HEK293 (cell line): Measurements from ENCODE around the gene ACAD9.

ENCODE experiments used
- CTCF ChIA-PET: fragments of 350-600 bp; formaldehyde crosslinking; extraction: SDS; loops from one replicate; lab custom pipeline; 2021; ENCODE audit warnings: antibody characterized with exemption; lab: Yijun Ruan, JAX
- POLR2A ChIA-PET: fragments of 300-600 bp; formaldehyde crosslinking; extraction: SDS; loops from one replicate; lab custom pipeline; 2020; ENCODE audit warnings: antibody characterized with exemption, inconsistent platforms; lab: Yijun Ruan, JAX
- H3K27ac ChIP-seq: fragments of 200-500 bp; sonication (Bioruptor generic); 2 replicates; pipeline ENCODE4 v1.5.1; 2014; ENCODE audit warnings: low read depth, low read length, control low read depth, inconsistent platforms; ENCODE audit errors: extremely low read depth
- H3K36me3 ChIP-seq, 2 experiments: fragments of 200-500 bp in 1 of 2; sonication (Bioruptor generic) in 1 of 2; 1 replicate in 1 of 2; 2 replicates in 1 of 2; pipeline ENCODE4 v1.5.1; 2014 to 2017; ENCODE audit warnings: inconsistent platforms in 2 of 2, low read length in 2 of 2; ENCODE audit not compliant: control insufficient read depth in 2 of 2, insufficient read depth in 1 of 2
- H3K4me1 ChIP-seq: fragments of 200-500 bp; sonication (Bioruptor generic); 2 replicates; pipeline ENCODE4 v1.5.1; 2014; ENCODE audit warnings: mild to moderate bottlenecking, low read length, inconsistent platforms; ENCODE audit not compliant: control insufficient read depth, insufficient read depth
- H3K4me3 ChIP-seq: 2 replicates; pipeline ENCODE4 v1.5.1; 2011; ENCODE audit warnings: low read depth, mild to moderate bottlenecking, control low read depth, low read length, moderate library complexity
- H3K9me3 ChIP-seq: fragments of 200-500 bp; sonication (Bioruptor generic); 2 replicates; pipeline ENCODE4 v1.5.1; 2014; ENCODE audit warnings: low read depth, low read length, inconsistent platforms; ENCODE audit not compliant: control insufficient read depth, insufficient read depth
- HOXD13 ChIP-seq: sonication (generic); formaldehyde crosslinking; IDR thresholded peaks from 2 replicates; pipeline ENCODE4 v1.8.0; 2022; ENCODE audit warnings: missing genetic modification reagents, borderline replicate concordance
- KLF1 ChIP-seq: fragments of 450-650 bp; formaldehyde crosslinking; IDR thresholded peaks from 2 replicates; pipeline ENCODE4 v1.5.1; 2016; ENCODE audit warnings: missing biosample characterization, missing genetic modification characterization
- ZBTB7A ChIP-seq: fragments of 450-650 bp; formaldehyde crosslinking; IDR thresholded peaks from 2 replicates; pipeline ENCODE4 v1.5.1; 2016; ENCODE audit warnings: low read depth, missing biosample characterization, missing genetic modification characterization
- ZFP41 ChIP-seq: fragments of 450-650 bp; formaldehyde crosslinking; IDR thresholded peaks from 2 replicates; pipeline ENCODE4 v1.5.1; 2016; ENCODE audit warnings: missing biosample characterization, missing genetic modification characterization, borderline replicate concordance
- ZNF202 ChIP-seq: fragments of 450-650 bp; formaldehyde crosslinking; IDR thresholded peaks from 2 replicates; pipeline ENCODE4 v1.5.1; 2016; ENCODE audit warnings: missing biosample characterization, missing genetic modification characterization, borderline replicate concordance
- ZNF248 ChIP-seq: fragments of 450-650 bp; formaldehyde crosslinking; IDR thresholded peaks from 2 replicates; pipeline ENCODE4 v1.5.1; 2017; ENCODE audit warnings: missing biosample characterization, missing genetic modification characterization
- ZNF292 ChIP-seq: fragments of 450-650 bp; formaldehyde crosslinking; IDR thresholded peaks from 2 replicates; pipeline ENCODE4 v1.5.1; 2016; ENCODE audit warnings: low read depth, missing biosample characterization, missing genetic modification characterization, borderline replicate concordance
- ZNF433 ChIP-seq: fragments of 450-650 bp; formaldehyde crosslinking; IDR thresholded peaks from 2 replicates; pipeline ENCODE4 v1.5.1; 2016; ENCODE audit warnings: missing biosample characterization, missing genetic modification characterization, low read depth
- ZNF48 ChIP-seq: fragments of 450-650 bp; formaldehyde crosslinking; IDR thresholded peaks from 2 replicates; pipeline ENCODE4 v1.5.1; 2016; ENCODE audit warnings: missing biosample characterization, missing genetic modification characterization
- ZNF518A ChIP-seq: fragments of 450-650 bp; formaldehyde crosslinking; conservative IDR thresholded peaks from 2 replicates; pipeline ENCODE4 v1.5.1; 2016; ENCODE audit warnings: low read depth, missing biosample characterization, missing genetic modification characterization
- ZNF521 ChIP-seq: fragments of 450-650 bp; formaldehyde crosslinking; IDR thresholded peaks from 2 replicates; pipeline ENCODE4 v1.5.1; 2017; ENCODE audit warnings: missing biosample characterization, mild to moderate bottlenecking, missing genetic modification characterization
- ZNF580 ChIP-seq: fragments of 450-650 bp; formaldehyde crosslinking; IDR thresholded peaks from 2 replicates; pipeline ENCODE4 v1.5.1; 2016; ENCODE audit warnings: missing biosample characterization, missing genetic modification characterization
- ZNF626 ChIP-seq: fragments of 450-650 bp; sonication (Bioruptor Pico); formaldehyde crosslinking; IDR thresholded peaks from 2 replicates; pipeline ENCODE4 v1.5.1; 2018; ENCODE audit warnings: missing biosample characterization, missing genetic modification characterization, inconsistent platforms
- TF ChIP-seq, protein P1 (sequence below): fragments of 450-650 bp; formaldehyde crosslinking; IDR thresholded peaks from 2 replicates; pipeline ENCODE4 v1.5.1; 2016; ENCODE audit warnings: missing biosample characterization, missing genetic modification characterization
- TF ChIP-seq, protein P2 (sequence below): fragments of 450-650 bp; formaldehyde crosslinking; IDR thresholded peaks from 2 replicates; pipeline ENCODE4 v1.5.1; 2016; ENCODE audit warnings: missing biosample characterization, missing genetic modification characterization
- TF ChIP-seq, protein P3 (sequence below): fragments of 450-650 bp; formaldehyde crosslinking; IDR thresholded peaks from 2 replicates; pipeline ENCODE4 v1.5.1; 2016; ENCODE audit warnings: missing biosample characterization, missing genetic modification characterization, borderline replicate concordance

The ACAD9 gene

DNA sequence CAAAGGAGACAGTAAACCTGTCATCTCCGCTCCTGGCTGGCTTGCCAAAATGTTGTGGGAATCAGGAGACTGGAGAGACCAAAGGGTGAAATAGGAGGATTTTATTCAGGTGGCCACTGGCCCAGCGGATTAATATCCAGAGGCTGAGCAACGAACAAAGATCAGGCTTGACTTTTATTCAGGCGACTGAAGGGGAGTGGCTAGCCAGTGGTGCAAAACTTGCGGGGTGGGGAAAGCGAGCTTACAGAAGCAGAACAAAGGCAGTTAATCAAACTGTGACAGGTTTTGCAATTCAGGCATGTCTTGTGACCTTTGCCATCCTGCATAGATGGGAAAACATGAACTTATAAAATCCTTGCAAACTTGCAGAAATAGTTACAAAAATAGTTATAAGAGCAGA, 19.8 kb upstream of the ACAD9 start (continued):
- no peak for TF ChIP-seq ZNF48
- no peak for TF ChIP-seq ZNF292 (tag by site-specific recombination)
- TF ChIP-seq, protein P1, sequence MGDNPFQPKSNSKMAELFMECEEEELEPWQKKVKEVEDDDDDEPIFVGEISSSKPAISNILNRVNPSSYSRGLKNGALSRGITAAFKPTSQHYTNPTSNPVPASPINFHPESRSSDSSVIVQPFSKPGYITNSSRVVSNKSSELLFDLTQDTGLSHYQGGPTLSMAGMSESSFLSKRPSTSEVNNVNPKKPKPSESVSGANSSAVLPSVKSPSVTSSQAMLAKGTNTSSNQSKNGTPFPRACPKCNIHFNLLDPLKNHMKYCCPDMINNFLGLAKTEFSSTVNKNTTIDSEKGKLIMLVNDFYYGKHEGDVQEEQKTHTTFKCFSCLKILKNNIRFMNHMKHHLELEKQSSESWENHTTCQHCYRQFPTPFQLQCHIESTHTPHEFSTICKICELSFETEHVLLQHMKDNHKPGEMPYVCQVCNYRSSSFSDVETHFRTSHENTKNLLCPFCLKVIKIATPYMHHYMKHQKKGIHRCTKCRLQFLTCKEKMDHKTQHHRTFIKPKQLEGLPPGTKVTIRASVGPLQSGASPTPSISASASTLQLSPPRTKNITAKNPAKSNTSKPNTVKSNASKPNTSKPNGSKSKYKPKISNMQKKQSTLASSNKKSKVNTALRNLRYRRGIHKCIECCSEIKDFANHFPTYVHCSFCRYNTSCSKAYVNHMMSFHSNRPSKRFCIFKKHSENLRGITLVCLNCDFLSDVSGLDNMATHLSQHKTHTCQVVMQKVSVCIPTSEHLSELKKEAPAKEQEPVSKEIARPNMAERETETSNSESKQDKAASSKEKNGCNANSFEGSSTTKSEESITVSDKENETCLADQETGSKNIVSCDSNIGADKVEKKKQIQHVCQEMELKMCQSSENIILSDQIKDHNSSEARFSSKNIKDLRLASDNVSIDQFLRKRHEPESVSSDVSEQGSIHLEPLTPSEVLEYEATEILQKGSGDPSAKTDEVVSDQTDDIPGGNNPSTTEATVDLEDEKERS (tag by site-specific recombination): peak; percentile 97

GRCh38 chr3:128861491-128861890, 17.9 kb upstream of the ACAD9 start:
- H3K27ac ChIP-seq: no peak overlapping the region
- POLR2A ChIA-PET: no interaction called here
- H3K36me3 ChIP-seq: peaks cover 0 to 25% of the 10 kb centered on the region in 2 experiments; a peak in 1 of 3 replicates
- no peak for TF ChIP-seq ZNF202
- no peak for TF ChIP-seq ZNF248 (tag by site-specific recombination)
- no peak for TF ChIP-seq ZBTB7A (tag by site-specific recombination)
- no peak for TF ChIP-seq ZNF626
- no peak for TF ChIP-seq ZNF48
- TF ChIP-seq HOXD13 (CRISPR knock-in tag): no peak
- TF ChIP-seq, protein P2, sequence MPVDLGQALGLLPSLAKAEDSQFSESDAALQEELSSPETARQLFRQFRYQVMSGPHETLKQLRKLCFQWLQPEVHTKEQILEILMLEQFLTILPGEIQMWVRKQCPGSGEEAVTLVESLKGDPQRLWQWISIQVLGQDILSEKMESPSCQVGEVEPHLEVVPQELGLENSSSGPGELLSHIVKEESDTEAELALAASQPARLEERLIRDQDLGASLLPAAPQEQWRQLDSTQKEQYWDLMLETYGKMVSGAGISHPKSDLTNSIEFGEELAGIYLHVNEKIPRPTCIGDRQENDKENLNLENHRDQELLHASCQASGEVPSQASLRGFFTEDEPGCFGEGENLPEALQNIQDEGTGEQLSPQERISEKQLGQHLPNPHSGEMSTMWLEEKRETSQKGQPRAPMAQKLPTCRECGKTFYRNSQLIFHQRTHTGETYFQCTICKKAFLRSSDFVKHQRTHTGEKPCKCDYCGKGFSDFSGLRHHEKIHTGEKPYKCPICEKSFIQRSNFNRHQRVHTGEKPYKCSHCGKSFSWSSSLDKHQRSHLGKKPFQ (tag by site-specific recombination): no peak
- TF ChIP-seq ZFP41 (tag by site-specific recombination): no peak
- no peak for TF ChIP-seq ZNF433
- H3K9me3 ChIP-seq: no peaks in the 10 kb centered on the region
- H3K4me1 ChIP-seq: no peaks in the 10 kb centered on the region; the same call in 1 of the 2 replicates
- CTCF ChIA-PET: no interaction called here
- no peak overlapping the region for H3K4me3 ChIP-seq

- Histone ChIP-seq H3K4me3 (no peak overlapping the region), H3K4me1 (no peaks in the 10 kb centered on the region; the same call in 1 of the 2 replicates), H3K27ac (no peak overlapping the region), H3K36me3 (peaks cover 0 to 31% of the 10 kb centered on the region in 2 experiments; a peak in 1 of 3 replicates), H3K9me3 (no peaks in the 10 kb centered on the region)
- ChIA-PET POLR2A (no interaction called here), CTCF (interaction anchor here (0.6 to 1.2 kb wide), 4 partner anchors 14 to 69 kb away, joined by 3 to 4 read pairs (median 3); no protein-coding TSS in a partner anchor)
- no peak for TF ChIP-seq KLF1 (tag by site-specific recombination)
These were observed 15.9 kb upstream of the ACAD9 start for GRCh38 chr3:128863560-128863959.

GRCh38 chr3:128864351-128864811, 15.0 kb upstream of the ACAD9 start:
- Histone ChIP-seq H3K36me3 (peaks cover 0 to 25% of the 10 kb centered on the region in 2 experiments; a peak in 1 of 3 replicates), H3K9me3 (no peaks in the 10 kb centered on the region), H3K27ac (no peak overlapping the region), H3K4me1 (no peaks in the 10 kb centered on the region; the same call in 1 of the 2 replicates), H3K4me3 (no peak overlapping the region)
- CTCF ChIA-PET: no interaction called here
- POLR2A ChIA-PET: no interaction called here
- TF ChIP-seq ZNF580 (tag by site-specific recombination): no peak
- no peak for TF ChIP-seq ZNF518A (tag by site-specific recombination)
- TF ChIP-seq, protein P3, sequence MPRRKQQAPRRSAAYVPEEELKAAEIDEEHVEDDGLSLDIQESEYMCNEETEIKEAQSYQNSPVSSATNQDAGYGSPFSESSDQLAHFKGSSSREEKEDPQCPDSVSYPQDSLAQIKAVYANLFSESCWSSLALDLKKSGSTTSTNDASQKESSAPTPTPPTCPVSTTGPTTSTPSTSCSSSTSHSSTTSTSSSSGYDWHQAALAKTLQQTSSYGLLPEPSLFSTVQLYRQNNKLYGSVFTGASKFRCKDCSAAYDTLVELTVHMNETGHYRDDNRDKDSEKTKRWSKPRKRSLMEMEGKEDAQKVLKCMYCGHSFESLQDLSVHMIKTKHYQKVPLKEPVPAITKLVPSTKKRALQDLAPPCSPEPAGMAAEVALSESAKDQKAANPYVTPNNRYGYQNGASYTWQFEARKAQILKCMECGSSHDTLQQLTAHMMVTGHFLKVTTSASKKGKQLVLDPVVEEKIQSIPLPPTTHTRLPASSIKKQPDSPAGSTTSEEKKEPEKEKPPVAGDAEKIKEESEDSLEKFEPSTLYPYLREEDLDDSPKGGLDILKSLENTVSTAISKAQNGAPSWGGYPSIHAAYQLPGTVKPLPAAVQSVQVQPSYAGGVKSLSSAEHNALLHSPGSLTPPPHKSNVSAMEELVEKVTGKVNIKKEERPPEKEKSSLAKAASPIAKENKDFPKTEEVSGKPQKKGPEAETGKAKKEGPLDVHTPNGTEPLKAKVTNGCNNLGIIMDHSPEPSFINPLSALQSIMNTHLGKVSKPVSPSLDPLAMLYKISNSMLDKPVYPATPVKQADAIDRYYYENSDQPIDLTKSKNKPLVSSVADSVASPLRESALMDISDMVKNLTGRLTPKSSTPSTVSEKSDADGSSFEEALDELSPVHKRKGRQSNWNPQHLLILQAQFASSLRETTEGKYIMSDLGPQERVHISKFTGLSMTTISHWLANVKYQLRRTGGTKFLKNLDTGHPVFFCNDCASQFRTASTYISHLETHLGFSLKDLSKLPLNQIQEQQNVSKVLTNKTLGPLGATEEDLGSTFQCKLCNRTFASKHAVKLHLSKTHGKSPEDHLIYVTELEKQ: no peak
- no peak for TF ChIP-seq ZNF48
- no peak for TF ChIP-seq ZNF521 (tag by site-specific recombination)
